HCT116 (cell line): ENCODE measurements around the gene WNT9A. TPM values are rescaled to one million over a fixed set of nuclear protein-coding genes. Genes with fewer than 3 reads are reported as not detected.

Source experiments
- ATAC-seq: fragments of 200-7000 bp; cut with Tn5 transposase; 2 replicates; pipeline ENCODE4 v1.9.1; 2020; ENCODE audit warnings: mild to moderate bottlenecking, moderate library complexity
- BruUV-seq: library from RNA; stranded (reverse); fragments of 400-500 nt; replicated peaks from 2 replicates; lab custom pipeline; 2021; lab: Mats Ljungman, UMichigan
- CTCF ChIA-PET: fragments of 300-600 bp; sonication (Branson Sonifier 250); formaldehyde crosslinking; loops from one replicate; lab custom pipeline; 2021; ENCODE audit warnings: antibody characterized with exemption; lab: Charles Lee
- POLR2A ChIA-PET: fragments of 300-600, 350-600 bp; sonication (Branson Sonifier 250); formaldehyde crosslinking; loops from one replicate; lab custom pipeline; 2021; ENCODE audit warnings: antibody characterized with exemption; lab: Charles Lee
- RAD21 ChIA-PET, 2 experiments: fragments of 300-600 bp; sonication (Branson Sonifier 250); formaldehyde crosslinking; loops; one replicate each; lab custom pipeline; 2023; ENCODE audit warnings: low total read pairs in 2 of 2; ENCODE audit not compliant: uncharacterized antibody in 2 of 2, unreplicated experiment in 2 of 2, low non-redundant PET in 1 of 2; lab: Charles Lee
- DNase-seq: peaks from one replicate; pipeline ENCODE4 v3.0.0-alpha.2; 2010; ENCODE audit warnings: low read depth, low spot score
- H2AFZ ChIP-seq: fragments of 200-600 bp; shearing (Covaris generic), sonication (generic); 2 replicates; pipeline ENCODE4 v1.6.1; 2017; ENCODE audit warnings: low read depth, mixed run types, mixed read lengths, antibody characterized with exemption, low read length; ENCODE audit not compliant: poor library complexity, severe bottlenecking
- H3K27ac ChIP-seq: 2 replicates; pipeline ENCODE4 v1.5.1; 2012; ENCODE audit warnings: low read depth, low read length
- H3K27me3 ChIP-seq: fragments of 200-600 bp; sonication (generic); 2 replicates; pipeline ENCODE4 v1.6.1; 2016; ENCODE audit warnings: mixed run types, low read length, mixed read lengths; ENCODE audit not compliant: insufficient read depth
- H3K36me3 ChIP-seq, 2 experiments: fragments of 200-500 bp in 1 of 2; fragments of 200-600 bp in 1 of 2; sonication (Bioruptor generic) in 1 of 2; sonication (generic) in 1 of 2; 2 replicates each; pipeline versions ENCODE4 v1.5.1 to v1.6.1; 2014 to 2016; ENCODE audit warnings: low read length in 2 of 2, inconsistent platforms in 1 of 2, mixed read lengths in 1 of 2, mixed run types in 1 of 2; ENCODE audit not compliant: insufficient read depth in 2 of 2, control insufficient read depth in 1 of 2
- H3K4me1 ChIP-seq, 2 experiments: fragments of 200-600 bp in 1 of 2; sonication (generic) in 1 of 2; 2 replicates each; pipeline versions ENCODE4 v1.5.1 to v1.6.1; 2012 to 2017; ENCODE audit warnings: low read length in 2 of 2, inconsistent platforms in 1 of 2, mild to moderate bottlenecking in 1 of 2, mixed read lengths in 1 of 2, mixed run types in 1 of 2, moderate library complexity in 1 of 2; ENCODE audit not compliant: insufficient read depth in 2 of 2, control insufficient read depth in 1 of 2
- H3K4me2 ChIP-seq: fragments of 200-600 bp; sonication (generic); 2 replicates; pipeline ENCODE4 v1.6.1; 2017; ENCODE audit warnings: mixed run types, low read length, mixed read lengths
- H3K4me3 ChIP-seq, 2 experiments: fragments of 200-600 bp in 1 of 2; sonication (generic) in 1 of 2; replicated peaks in 1 of 2; 2 replicates each; pipeline ENCODE4 v1.5.1; 2011 to 2016; ENCODE audit warnings: low read length in 2 of 2, control low read depth in 1 of 2, low read depth in 1 of 2, mild to moderate bottlenecking in 1 of 2, mixed read lengths in 1 of 2, mixed run types in 1 of 2
- H3K79me2 ChIP-seq: fragments of 200-600 bp; sonication (generic); 2 replicates; pipeline ENCODE4 v1.6.1; 2017; ENCODE audit warnings: mild to moderate bottlenecking, mixed run types, low read length, moderate library complexity, mixed read lengths; ENCODE audit not compliant: insufficient read depth
- H3K9ac ChIP-seq: fragments of 200-600 bp; sonication (generic); 2 replicates; pipeline ENCODE4 v1.6.1; 2016; ENCODE audit warnings: low read length, mixed read lengths
- H3K9me2 ChIP-seq: fragments of 200-600 bp; sonication (generic), shearing (Covaris generic); 2 replicates; pipeline ENCODE4 v1.6.1; 2017; ENCODE audit warnings: mixed run types, mild to moderate bottlenecking, moderate library complexity; ENCODE audit not compliant: insufficient read depth
- H3K9me3 ChIP-seq, 2 experiments: fragments of 200-500 bp in 1 of 2; fragments of 200-600 bp in 1 of 2; sonication (Bioruptor generic) in 1 of 2; sonication (generic) in 1 of 2; 2 replicates each; pipeline ENCODE4 v1.6.1; 2014 to 2017; ENCODE audit warnings: low read length in 2 of 2, mixed read lengths in 2 of 2, inconsistent platforms in 1 of 2, low read depth in 1 of 2, mild to moderate bottlenecking in 1 of 2, mixed run types in 1 of 2, moderate library complexity in 1 of 2; ENCODE audit not compliant: control insufficient read depth in 1 of 2, insufficient read depth in 1 of 2
- H4K20me1 ChIP-seq: fragments of 200-600 bp; sonication (generic), shearing (Covaris generic); 2 replicates; pipeline ENCODE4 v1.6.1; 2017; ENCODE audit warnings: mixed run types, mild to moderate bottlenecking, moderate library complexity; ENCODE audit not compliant: insufficient read depth
- CBX3 ChIP-seq: IDR thresholded peaks from 2 replicates; pipeline ENCODE4 v1.6.1; 2012; ENCODE audit warnings: low read depth
- ELF1 ChIP-seq: IDR thresholded peaks from 2 replicates; pipeline ENCODE4 v1.6.1; 2012; ENCODE audit warnings: low read depth, borderline replicate concordance
- EZH2 ChIP-seq: fragments of 200-600 bp; sonication (generic); IDR thresholded peaks from 2 replicates; pipeline ENCODE4 v1.6.1; 2017; ENCODE audit warnings: antibody characterized with exemption, mixed run types
- EZH2phosphoT487 ChIP-seq: fragments of 200-600 bp; IDR thresholded peaks from 2 replicates; pipeline ENCODE4 v1.6.1; 2018; ENCODE audit warnings: antibody characterized with exemption, borderline replicate concordance
- JUND ChIP-seq: IDR thresholded peaks from 2 replicates; pipeline ENCODE4 v1.6.1; 2012
- RAD21 ChIP-seq: IDR thresholded peaks from 2 replicates; pipeline ENCODE4 v1.6.1; 2012; ENCODE audit warnings: low read depth, mild to moderate bottlenecking
- SIN3A ChIP-seq: IDR thresholded peaks from 2 replicates; pipeline ENCODE4 v1.6.1; 2012; ENCODE audit warnings: low read depth
- ZFX ChIP-seq: fragments of 450-650 bp; IDR thresholded peaks from 2 replicates; pipeline ENCODE4 v1.6.1; 2017
- ZNF274 ChIP-seq: fragments of 200-500 bp; sonication (Bioruptor generic); IDR thresholded peaks from 2 replicates; pipeline ENCODE4 v1.6.1; 2014; ENCODE audit warnings: mild to moderate bottlenecking, low read depth, low read length, inconsistent platforms
- intact Hi-C: fragments of 100-400 bp; cut with micrococcal nuclease; formaldehyde crosslinking; loops from 2 replicates; pipeline ENCODE4 v1.10.0; 2022
- total RNA-seq: library from RNA; stranded (reverse); gene quantifications from one replicate; pipeline ENCODE4 v1.2.1, GENCODE V29; 2021; ENCODE audit not compliant: unreplicated experiment
- TF ChIP-seq, protein P1 (sequence below): IDR thresholded peaks from 2 replicates; pipeline ENCODE4 v1.6.1; 2012
- TF ChIP-seq, protein P2 (sequence below): IDR thresholded peaks from 2 replicates; pipeline ENCODE4 v1.6.1; 2012
- TF ChIP-seq, protein P3 (sequence below), 3 experiments: fragments of 200-600 bp in 1 of 3; sonication (generic) in 1 of 3; IDR thresholded peaks in 2 of 3; conservative IDR thresholded peaks in 1 of 3; 2 replicates each; pipeline ENCODE4 v1.5.1; 2012 to 2017; ENCODE audit warnings: low read depth in 2 of 3, low read length in 2 of 3, antibody characterized with exemption in 1 of 3, borderline replicate concordance in 1 of 3, control low read depth in 1 of 3, mild to moderate bottlenecking in 1 of 3, mixed read lengths in 1 of 3, mixed run types in 1 of 3, moderate library complexity in 1 of 3; ENCODE audit not compliant: insufficient read depth in 1 of 3

WNT9A gene
- total RNA-seq, 1 experiment from 2014 or later = 5.6 TPM

DNA sequence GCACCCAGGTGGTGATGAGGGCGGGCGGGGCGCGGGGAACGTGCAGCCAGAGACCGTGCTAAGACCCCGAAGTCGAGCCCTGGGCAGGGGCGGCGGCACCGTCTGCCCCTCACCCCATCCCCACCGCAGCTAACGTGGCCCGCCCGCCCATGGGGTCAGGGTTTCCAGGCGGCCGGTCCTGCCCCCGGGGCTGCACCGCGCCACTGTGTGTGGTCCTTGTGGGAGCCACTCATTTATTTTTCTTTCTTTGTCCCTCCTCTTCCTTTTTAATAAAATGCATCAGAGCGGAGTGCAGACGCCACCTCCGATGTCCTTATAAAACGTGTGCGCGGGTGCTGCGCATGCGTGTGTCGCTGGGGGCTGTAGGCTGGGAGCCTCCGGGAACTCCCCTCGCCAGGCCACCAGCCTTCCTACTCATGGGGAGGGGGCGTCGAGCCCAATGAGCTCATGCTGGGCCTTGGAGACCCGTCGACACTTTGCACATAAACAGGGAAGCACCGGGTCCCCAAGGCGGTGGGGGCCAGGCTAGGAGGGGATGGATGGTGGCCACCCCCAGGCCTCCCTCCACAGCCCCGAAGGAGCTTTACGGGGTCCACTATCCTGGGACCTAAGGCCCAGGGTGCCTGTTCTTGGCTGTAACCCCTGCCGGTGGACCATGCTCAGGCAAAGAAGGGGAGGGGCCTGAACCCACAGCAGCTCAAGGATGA lies 59.9 kb downstream of the WNT9A start:
- H3K36me3 ChIP-seq = no peaks in the 10 kb centered on the region
- TF ChIP-seq, protein P1, sequence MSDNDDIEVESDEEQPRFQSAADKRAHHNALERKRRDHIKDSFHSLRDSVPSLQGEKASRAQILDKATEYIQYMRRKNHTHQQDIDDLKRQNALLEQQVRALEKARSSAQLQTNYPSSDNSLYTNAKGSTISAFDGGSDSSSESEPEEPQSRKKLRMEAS = no peak
- no peak for TF ChIP-seq SIN3A
- TF ChIP-seq CBX3 = no peak
- no peak for TF ChIP-seq ZNF274
- no peak for TF ChIP-seq RAD21
- no peak for TF ChIP-seq ZFX
- TF ChIP-seq, protein P2, sequence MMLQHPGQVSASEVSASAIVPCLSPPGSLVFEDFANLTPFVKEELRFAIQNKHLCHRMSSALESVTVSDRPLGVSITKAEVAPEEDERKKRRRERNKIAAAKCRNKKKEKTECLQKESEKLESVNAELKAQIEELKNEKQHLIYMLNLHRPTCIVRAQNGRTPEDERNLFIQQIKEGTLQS = no peak
- no peaks in the 10 kb centered on the region for H4K20me1 ChIP-seq
- RAD21 ChIA-PET = no interaction called here
- no peaks in the 10 kb centered on the region for H3K9me2 ChIP-seq
- ATAC-seq = no peak
- H3K4me2 ChIP-seq = no peak overlapping the region
- CTCF ChIA-PET = no interaction called here
- POLR2A ChIA-PET = no interaction called here
- DNase-seq = no peak
- H3K4me1 ChIP-seq = peaks cover 10 to 27% of the 10 kb centered on the region in 2 experiments
- H3K9ac ChIP-seq = no peak overlapping the region
- intact Hi-C loops = no loop called here
- no TSS peak for BruUV-seq
- H3K4me3 ChIP-seq = no peak overlapping the region
- no peaks in the 10 kb centered on the region for H3K27me3 ChIP-seq
- H3K79me2 ChIP-seq = no peaks in the 10 kb centered on the region
- H3K9me3 ChIP-seq = no peaks in the 10 kb centered on the region
- H2AFZ ChIP-seq = no peak overlapping the region
- H3K27ac ChIP-seq = no peak overlapping the region

DNA sequence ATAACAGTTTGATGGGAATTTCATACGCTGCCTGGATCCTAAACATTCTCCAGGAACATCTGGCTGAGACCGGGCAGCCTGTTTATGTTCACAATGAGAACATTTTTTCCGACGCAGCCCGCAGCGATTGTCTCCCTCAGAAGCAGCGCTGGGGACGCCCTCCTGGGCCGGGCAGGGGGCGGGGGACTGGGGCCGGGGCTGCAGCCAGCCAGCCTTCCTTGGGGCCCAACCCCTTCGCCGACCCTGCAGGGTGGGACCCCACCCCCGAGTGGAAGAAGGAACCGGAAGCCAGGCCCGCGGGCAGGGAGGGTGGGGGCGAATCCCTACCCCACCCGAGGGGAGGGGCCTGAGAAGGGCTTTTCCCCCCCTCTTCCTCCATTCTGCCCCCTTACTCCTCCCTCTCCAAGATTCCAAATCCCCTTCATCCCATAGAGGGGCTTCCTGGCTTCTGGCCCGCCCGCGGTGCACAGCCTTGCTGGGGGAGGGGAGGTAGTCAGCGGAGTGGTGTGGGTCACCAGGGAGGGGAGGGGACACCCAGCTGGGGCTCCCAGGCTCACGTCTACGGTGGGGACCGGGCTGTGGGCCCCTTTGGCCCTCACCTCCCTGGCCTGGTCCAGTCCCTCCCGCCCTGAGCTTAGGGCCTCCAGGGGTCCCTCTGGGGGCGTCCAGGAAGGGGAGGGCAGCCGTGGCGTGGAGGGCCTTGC lies 60.6 kb downstream of the WNT9A start:
- no peaks in the 10 kb centered on the region for H3K27me3 ChIP-seq
- ChIA-PET POLR2A (no interaction called here), RAD21 (no interaction called here), CTCF (no interaction called here)
- TF ChIP-seq EZH2 = no peak
- no peak for TF ChIP-seq EZH2phosphoT487
- TF ChIP-seq JUND = no peak
- no peak for TF ChIP-seq ELF1
- TF ChIP-seq, protein P3, sequence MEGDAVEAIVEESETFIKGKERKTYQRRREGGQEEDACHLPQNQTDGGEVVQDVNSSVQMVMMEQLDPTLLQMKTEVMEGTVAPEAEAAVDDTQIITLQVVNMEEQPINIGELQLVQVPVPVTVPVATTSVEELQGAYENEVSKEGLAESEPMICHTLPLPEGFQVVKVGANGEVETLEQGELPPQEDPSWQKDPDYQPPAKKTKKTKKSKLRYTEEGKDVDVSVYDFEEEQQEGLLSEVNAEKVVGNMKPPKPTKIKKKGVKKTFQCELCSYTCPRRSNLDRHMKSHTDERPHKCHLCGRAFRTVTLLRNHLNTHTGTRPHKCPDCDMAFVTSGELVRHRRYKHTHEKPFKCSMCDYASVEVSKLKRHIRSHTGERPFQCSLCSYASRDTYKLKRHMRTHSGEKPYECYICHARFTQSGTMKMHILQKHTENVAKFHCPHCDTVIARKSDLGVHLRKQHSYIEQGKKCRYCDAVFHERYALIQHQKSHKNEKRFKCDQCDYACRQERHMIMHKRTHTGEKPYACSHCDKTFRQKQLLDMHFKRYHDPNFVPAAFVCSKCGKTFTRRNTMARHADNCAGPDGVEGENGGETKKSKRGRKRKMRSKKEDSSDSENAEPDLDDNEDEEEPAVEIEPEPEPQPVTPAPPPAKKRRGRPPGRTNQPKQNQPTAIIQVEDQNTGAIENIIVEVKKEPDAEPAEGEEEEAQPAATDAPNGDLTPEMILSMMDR (IDR thresholded peaks at IDR 0.05 in 2 of 3, conservative IDR thresholded peaks at IDR 0.05 in 1 of 3; ENCODE audit: borderline replicate concordance in 1 of 3, insufficient read depth in 1 of 3, low read depth in 2 of 3, low read length in 2 of 3) = no peak
- no peak for TF ChIP-seq CBX3
- TF ChIP-seq, protein P1 = no peak
- no peaks in the 10 kb centered on the region for H3K9me3 ChIP-seq
- no peak overlapping the region for H3K4me2 ChIP-seq
- no TSS peak for BruUV-seq
- no peak overlapping the region for H3K4me3 ChIP-seq
- no peaks in the 10 kb centered on the region for H3K36me3 ChIP-seq
- no peaks in the 10 kb centered on the region for H3K79me2 ChIP-seq
- peaks cover 10 to 19% of the 10 kb centered on the region in 2 experiments for H3K4me1 ChIP-seq
- DNase-seq = no peak
- no peak for ATAC-seq
- intact Hi-C loops = no loop called here
- H4K20me1 ChIP-seq = no peaks in the 10 kb centered on the region
- no peak overlapping the region for H2AFZ ChIP-seq
- H3K9me2 ChIP-seq = no peaks in the 10 kb centered on the region
- no peak overlapping the region for H3K9ac ChIP-seq
- H3K27ac ChIP-seq = no peak overlapping the region
